HepG2 (cell line): ENCODE measurements around the gene JOSD1. TPM values are rescaled to one million over a fixed set of nuclear protein-coding genes. Genes with fewer than 3 reads are reported as not detected.

Experiments used
- ATF1 ChIP-seq: IDR thresholded peaks from 2 replicates; pipeline ENCODE4 v1.6.1; 2016; ENCODE audit warnings: mild to moderate bottlenecking, control low read depth
- ATF5 ChIP-seq: sonication (generic); formaldehyde crosslinking; IDR thresholded peaks from 2 replicates; pipeline ENCODE4 v1.4.0; 2020; ENCODE audit warnings: mild to moderate bottlenecking, low read depth, missing genetic modification reagents
- DDIT3 ChIP-seq: sonication (generic); formaldehyde crosslinking; IDR thresholded peaks from 2 replicates; pipeline ENCODE4 v1.4.0; 2020; ENCODE audit warnings: mild to moderate bottlenecking, missing genetic modification reagents
- GTF2F1 ChIP-seq: fragments of 150-350 bp; IDR thresholded peaks from 2 replicates; pipeline ENCODE4 v1.6.1; 2014; ENCODE audit warnings: low read length
- HMGXB4 ChIP-seq, 2 experiments: sonication (generic) in 1 of 2; formaldehyde crosslinking in 1 of 2; IDR thresholded peaks; 2 replicates each; pipeline versions ENCODE4 v1.4.0 to v1.6.1; 2018 to 2020; ENCODE audit warnings: missing genetic modification reagents in 2 of 2, borderline replicate concordance in 1 of 2, low read depth in 1 of 2, mild to moderate bottlenecking in 1 of 2, missing biosample characterization in 1 of 2
- HOXA9 ChIP-seq: sonication (generic); formaldehyde crosslinking; IDR thresholded peaks from 2 replicates; pipeline ENCODE4 v1.8.1; 2022; ENCODE audit warnings: missing genetic modification reagents, mild to moderate bottlenecking, moderate library complexity, borderline replicate concordance
- KDM3A ChIP-seq: IDR thresholded peaks from 2 replicates; pipeline ENCODE4 v1.6.1; 2018; ENCODE audit warnings: low read depth, missing compliant biosample characterization
- LCORL ChIP-seq, 2 experiments: fragments of 450-650 bp in 1 of 2; sonication (generic) in 1 of 2; formaldehyde crosslinking in 1 of 2; IDR thresholded peaks; 2 replicates each; pipeline versions ENCODE4 v1.5.0 to v1.6.1; 2017 to 2020; ENCODE audit warnings: antibody characterized with exemption in 1 of 2, missing genetic modification reagents in 1 of 2
- MEIS2 ChIP-seq: sonication (generic); formaldehyde crosslinking; IDR thresholded peaks from 2 replicates; pipeline ENCODE4 v1.9.0; 2021; ENCODE audit warnings: mild to moderate bottlenecking, missing genetic modification reagents
- PHF20 ChIP-seq: sonication (generic); formaldehyde crosslinking; IDR thresholded peaks from 2 replicates; pipeline ENCODE4 v1.5.0; 2020; ENCODE audit warnings: mild to moderate bottlenecking, missing genetic modification reagents
- REXO4 ChIP-seq: sonication (generic); formaldehyde crosslinking; IDR thresholded peaks from 2 replicates; pipeline ENCODE4 v1.8.0; 2022; ENCODE audit warnings: missing genetic modification reagents, mild to moderate bottlenecking, borderline replicate concordance
- U2AF2 ChIP-seq: fragments of 200-400 bp; formaldehyde crosslinking; IDR thresholded peaks from 2 replicates; pipeline ENCODE4 v1.6.1; 2017; ENCODE audit warnings: low read depth, mild to moderate bottlenecking, low read length
- YEATS4 ChIP-seq: sonication (generic); formaldehyde crosslinking; IDR thresholded peaks from 2 replicates; pipeline ENCODE4 v1.4.0; 2020; ENCODE audit warnings: missing genetic modification reagents, borderline replicate concordance
- ZFP90 ChIP-seq: sonication (generic); formaldehyde crosslinking; IDR thresholded peaks from 2 replicates; pipeline ENCODE4 v1.8.0; 2022; ENCODE audit warnings: missing genetic modification reagents, mild to moderate bottlenecking, inconsistent platforms, borderline replicate concordance
- ZNF276 ChIP-seq: sonication (generic); formaldehyde crosslinking; IDR thresholded peaks from 2 replicates; pipeline ENCODE4 v1.4.0; 2020; ENCODE audit warnings: mild to moderate bottlenecking, low read depth, missing genetic modification reagents
- ZNF451 ChIP-seq: sonication (generic); formaldehyde crosslinking; IDR thresholded peaks from 2 replicates; pipeline ENCODE4 v1.5.0; 2020; ENCODE audit warnings: mild to moderate bottlenecking, missing genetic modification reagents
- ZNF772 ChIP-seq: sonication (generic); formaldehyde crosslinking; IDR thresholded peaks from 2 replicates; pipeline ENCODE4 v1.5.0; 2020; ENCODE audit warnings: mild to moderate bottlenecking, missing genetic modification reagents
- polyA plus RNA-seq, 8 experiments: library from polyadenylated mRNA; depleted of rRNA in 3 of 8; stranded (reverse) in 7 of 8; unstranded in 1 of 8; fragments of >200 nt; fragmentation: Illumina TruSeq in 4 of 8; extraction: Trizol in 4 of 8; gene quantifications; 2 replicates each; pipeline versions ENCODE4 v1.2.1 to v1.2.3, GENCODE V29; 2011 to 2016; ENCODE audit warnings: low read depth in 4 of 8, missing spikeins in 1 of 8, mixed read lengths in 1 of 8; ENCODE audit not compliant: insufficient read depth in 1 of 8
- total RNA-seq, 5 experiments: library from RNA; depleted of rRNA; stranded (reverse); fragments of >200 nt; fragmentation: Illumina TruSeq; extraction: Trizol; gene quantifications; 2 replicates each; pipeline ENCODE4 v1.2.3, GENCODE V29; 2016; ENCODE audit warnings: low read depth in 1 of 5

The JOSD1 gene
- total and polyA plus RNA-seq, 2 of the 13 experiments (the other 11 are each of a cell fraction or from before 2014, with no cell fraction given) = 31.7 to 38.4 TPM

GRCh38 chr22:38700270-38700788, 414 bp downstream of the JOSD1 start (continued):
- TF ChIP-seq HMGXB4 (CRISPR knock-in tag; IDR thresholded peaks at IDR 0.05; ENCODE audit: borderline replicate concordance in 1 of 2, low read depth in 1 of 2) (0 out of 4 replicates have a peak, but pooled peaks of 1 of the 2 experiments have one; percentile 15), HOXA9 (CRISPR knock-in tag) (0 out of 2 replicates have a peak, but pooled peaks have one; percentile 18), ZNF451 (CRISPR knock-in tag) (peak; percentile 82; the same call in 1 of the 2 replicates), ATF5 (no peak), U2AF2 (no peak), KDM3A (CRISPR knock-in tag) (0 out of 2 replicates have a peak, but pooled peaks have one; percentile 3), ZNF772 (CRISPR knock-in tag) (no peak), MEIS2 (CRISPR knock-in tag) (no peak), YEATS4 (CRISPR knock-in tag) (no peak), ZFP90 (peak; percentile 6; the same call in 1 of the 2 replicates), ZNF276 (CRISPR knock-in tag) (peak; percentile 11; the same call in 1 of the 2 replicates), ATF1 (CRISPR knock-in tag) (no peak), PHF20 (CRISPR knock-in tag) (0 out of 2 replicates have a peak, but pooled peaks have one; percentile 7), DDIT3 (CRISPR knock-in tag) (no peak), GTF2F1 (no peak), REXO4 (CRISPR knock-in tag) (no peak), LCORL (IDR thresholded peaks at IDR 0.05) (no peak), LCORL (CRISPR knock-in tag; IDR thresholded peaks at IDR 0.05) (no peak)
